T47D (cell line): Measurements from ENCODE around the gene CHL1.
"Not testable (repeated sequence)": the region's sequence is repeated elsewhere in the genome, so short reads cannot be mapped to it uniquely, and the experiment has no call there.

ENCODE experiments used
- DNase-seq, 2 experiments: peaks; one replicate each; pipeline versions ENCODE4 v3.0.0 to v3.0.0-alpha.2; 2011 to 2012; ENCODE audit warnings: low read depth in 1 of 2, low spot score in 1 of 2
- JUND ChIP-seq: IDR thresholded peaks from 2 replicates; pipeline ENCODE4 v1.6.1; 2012; ENCODE audit warnings: low read depth
- in situ Hi-C: cut with HindIII; loops from 2 replicates; pipeline ENCODE4 v1.10.0; 2016; ENCODE audit warnings: low sequenced_read_pairs, low pct_unique_long_range_greater_than_20kb

CHL1 gene

GRCh38 chr3:339351-339750, 142.8 kb downstream of the CHL1 start:
- TF ChIP-seq JUND = no peak
- DNase-seq = peak in 1 of 2 experiments; percentile 68
- in situ Hi-C loops = no loop called here

DNA sequence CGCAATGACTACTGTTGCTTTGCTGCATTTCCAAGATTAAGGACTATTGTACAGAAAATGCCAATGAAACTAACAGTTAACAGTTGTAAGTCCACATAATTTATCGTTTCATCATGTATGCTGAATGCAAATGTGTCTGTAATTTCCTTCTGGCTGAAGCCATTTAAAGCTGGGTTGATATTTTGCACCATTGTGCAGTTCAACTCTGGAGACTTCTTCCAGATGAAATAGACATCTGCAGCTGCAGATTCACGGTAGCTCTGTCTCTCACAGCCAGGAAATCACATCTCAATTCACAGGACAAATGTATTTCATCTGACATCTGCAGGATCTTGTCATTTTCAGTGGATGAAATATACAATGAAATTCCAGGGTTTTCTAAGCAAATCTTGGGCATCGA, 145.4 kb downstream of the CHL1 start:
- DNase-seq = no peak
- in situ Hi-C loops = no loop called here
- no peak for TF ChIP-seq JUND

DNA sequence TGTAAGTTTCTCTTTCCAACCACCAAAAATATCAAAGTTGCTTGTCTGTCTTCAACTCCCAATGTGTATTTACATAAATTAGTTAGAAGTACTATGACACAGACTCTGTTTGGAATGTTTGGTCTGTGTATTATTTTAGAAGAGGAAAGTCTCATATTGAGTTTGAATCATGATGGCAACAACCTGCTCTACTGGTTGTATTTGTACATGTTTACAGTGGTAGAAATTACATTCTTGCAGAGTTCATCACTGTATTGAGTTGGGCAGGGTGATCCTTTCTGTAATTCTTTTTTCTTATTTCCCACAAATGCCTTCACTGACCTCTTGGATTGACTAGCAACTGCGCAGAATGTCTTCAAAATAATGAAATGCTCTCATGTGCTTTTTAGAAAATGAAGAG, 149.6 kb downstream of the CHL1 start:
- peak; percentile 59; the same call in 1 of the 2 replicates for TF ChIP-seq JUND
- peak in 1 of 2 experiments; percentile 89 for DNase-seq
- in situ Hi-C loops = no loop called here

- in situ Hi-C loops = no loop called here
- no peak for TF ChIP-seq JUND
- no peak for DNase-seq
Observed at GRCh38 chr3:347581-347980, 151.0 kb downstream of the CHL1 start.

DNA sequence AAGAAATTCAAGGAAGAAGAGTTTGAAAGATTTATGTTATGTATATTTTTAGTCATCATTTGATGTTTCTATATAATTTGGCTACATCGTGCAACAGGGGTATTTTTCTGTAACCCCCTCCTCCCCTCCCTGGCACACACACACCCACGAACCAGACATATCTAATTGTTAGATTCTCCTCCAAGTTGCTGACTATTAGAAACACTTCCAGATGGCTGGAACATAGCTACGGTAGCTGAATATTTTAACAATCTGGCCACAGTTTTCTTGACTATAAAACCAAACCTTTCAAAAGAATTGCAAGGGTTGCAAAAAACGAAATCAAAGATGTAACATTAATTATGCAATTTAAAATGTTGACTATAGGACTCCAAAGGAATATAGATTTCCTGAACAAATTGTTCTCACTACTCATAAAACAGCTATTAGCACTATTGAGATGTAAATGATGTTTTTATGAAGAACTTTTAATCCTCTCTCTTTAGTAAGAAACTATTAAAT, 154.4 kb downstream of the CHL1 start:
- in situ Hi-C loops = no loop called here
- TF ChIP-seq JUND = no peak
- DNase-seq = no peak

- TF ChIP-seq JUND = no peak
Observed at GRCh38 chr3:352599-352998, 156.0 kb downstream of the CHL1 start.

DNA sequence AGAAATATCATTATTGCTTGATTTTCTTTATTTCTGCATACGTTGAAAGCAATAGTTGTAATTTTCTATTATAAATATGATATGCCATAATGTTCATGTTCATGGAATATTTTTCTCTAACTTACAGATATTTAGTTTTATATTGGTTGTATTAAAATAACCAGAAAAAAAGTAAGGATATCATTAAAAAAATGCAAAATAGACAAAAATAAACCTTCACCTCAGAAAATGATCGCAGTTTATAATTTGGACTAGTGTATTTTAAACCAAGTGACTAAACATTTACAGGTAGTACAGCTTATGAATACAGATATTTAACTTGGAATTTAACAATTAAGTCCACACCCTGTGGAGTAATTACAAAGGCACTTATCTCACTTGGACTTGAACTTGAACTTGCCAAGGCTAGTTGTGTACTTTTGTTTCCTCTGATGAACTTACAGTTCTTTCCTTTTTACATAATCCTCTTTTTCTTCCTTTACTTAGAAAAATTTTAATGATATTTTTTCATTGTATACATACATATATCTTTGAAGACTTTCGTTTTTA, 156.7 kb downstream of the CHL1 start:
- DNase-seq = no peak
- no peak for TF ChIP-seq JUND
- in situ Hi-C loops = no loop called here

More at GRCh38 chr3:352599-352998, 156.0 kb downstream of the CHL1 start:
- in situ Hi-C loops = no loop called here
- DNase-seq = no peak

DNA sequence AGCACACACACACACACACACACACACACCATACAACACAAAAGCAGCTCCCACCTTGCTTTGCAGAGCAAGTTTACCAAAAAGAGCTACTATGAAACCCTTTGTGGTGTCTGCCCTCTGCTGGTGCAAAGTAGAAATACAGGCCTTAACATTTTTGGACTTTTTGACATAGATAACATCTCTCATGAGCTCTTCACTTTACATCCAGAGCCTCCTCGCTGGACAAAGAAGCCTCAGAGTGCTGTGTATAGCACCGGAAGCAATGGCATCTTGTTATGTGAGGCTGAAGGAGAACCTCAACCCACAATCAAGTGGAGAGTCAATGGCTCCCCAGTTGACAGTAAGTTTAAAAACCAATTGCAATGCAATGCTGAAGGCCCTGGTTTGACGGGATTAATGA, 157.9 kb downstream of the CHL1 start:
- in situ Hi-C loops = no loop called here
- no peak for TF ChIP-seq JUND
- DNase-seq = peak in 1 of 2 experiments; percentile 89

DNA sequence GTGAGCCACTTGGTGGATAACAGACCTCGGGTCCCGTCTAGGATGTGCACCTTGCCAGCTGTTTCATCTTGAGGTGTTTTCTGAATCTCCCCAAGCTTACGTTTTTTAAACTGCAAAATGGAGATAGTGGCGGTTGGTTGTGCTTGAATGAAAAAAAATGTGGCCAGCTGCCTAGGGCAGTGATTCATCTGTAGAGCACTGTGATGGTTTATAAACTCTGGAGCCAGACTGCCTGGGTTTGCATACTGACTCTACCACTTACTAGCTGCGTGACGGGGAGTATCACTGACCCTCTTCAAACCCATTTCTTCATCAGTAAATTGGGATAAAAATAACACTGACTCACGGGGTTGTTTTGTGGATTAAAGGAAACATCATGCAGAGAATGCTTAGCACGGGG, 159.1 kb downstream of the CHL1 start:
- no peak for TF ChIP-seq JUND
- in situ Hi-C loops = no loop called here
- no peak for DNase-seq

DNA sequence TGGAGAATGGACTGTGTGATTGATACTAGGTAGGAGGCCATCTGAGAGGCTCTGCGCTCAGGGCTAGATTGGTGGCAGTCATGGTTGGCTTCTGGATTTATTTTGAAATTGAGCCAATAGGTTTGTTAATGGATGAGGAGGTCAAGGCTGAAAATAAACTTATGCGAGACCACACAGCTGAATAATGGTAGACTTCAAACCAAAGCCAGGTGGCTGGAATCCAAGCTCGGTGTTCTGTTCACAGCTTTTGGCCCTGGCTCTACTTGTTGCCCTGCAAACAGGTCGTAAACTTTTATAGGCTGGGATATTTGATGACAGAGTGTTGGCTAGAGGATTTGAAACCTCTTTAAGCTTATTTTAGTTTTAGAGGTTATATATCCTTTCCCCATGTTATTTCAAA, 160.4 kb downstream of the CHL1 start:
- TF ChIP-seq JUND = no peak
- no peak for DNase-seq
- in situ Hi-C loops = no loop called here

- no peak for TF ChIP-seq JUND
- no peak for DNase-seq
- in situ Hi-C loops = no loop called here
Observed at GRCh38 chr3:359672-360071, 163.1 kb downstream of the CHL1 start.

DNA sequence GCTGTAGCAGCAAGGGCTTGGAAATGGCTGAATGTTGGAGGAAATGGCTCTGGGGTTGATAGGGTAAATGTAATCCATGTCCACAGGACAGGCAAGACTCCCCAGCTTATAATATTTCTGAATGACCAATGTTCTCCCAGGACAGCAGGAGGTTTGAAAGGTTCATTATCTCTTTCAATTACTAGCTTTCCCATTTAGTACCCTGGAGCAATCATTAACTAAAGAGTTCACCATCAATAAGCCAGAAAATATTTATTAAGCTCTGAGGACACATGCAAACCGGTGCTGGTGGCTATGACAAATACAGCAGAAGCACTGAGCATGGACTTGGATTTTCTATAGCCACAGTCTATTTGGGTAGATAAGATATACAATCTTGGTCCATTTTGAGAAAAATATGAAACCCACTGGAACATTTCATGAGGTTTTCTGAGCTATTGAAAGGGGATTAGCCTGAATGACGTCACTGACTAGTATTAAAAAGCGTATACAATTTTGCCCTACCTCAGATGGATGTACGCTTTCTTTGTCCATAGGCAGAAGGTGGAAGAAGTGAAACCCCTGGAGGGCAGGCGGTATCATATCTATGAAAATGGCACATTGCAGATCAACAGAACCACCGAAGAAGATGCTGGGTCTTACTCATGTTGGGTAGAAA, 166.2 kb downstream of the CHL1 start:
- no peak for DNase-seq
- TF ChIP-seq JUND = no peak
- in situ Hi-C loops = no loop called here

- DNase-seq = no peak
- in situ Hi-C loops = no loop called here
- TF ChIP-seq JUND = no peak
Observed at GRCh38 chr3:364287-364686, 167.7 kb downstream of the CHL1 start.

GRCh38 chr3:365268-365667, 168.7 kb downstream of the CHL1 start:
- no peak for TF ChIP-seq JUND
- in situ Hi-C loops = no loop called here
- no peak for DNase-seq

GRCh38 chr3:366253-366652, 169.7 kb downstream of the CHL1 start:
- DNase-seq, in situ Hi-C loops: not testable (repeated sequence)
